HCT116 (cell line): ENCODE data around the gene IL15. TPM values are rescaled to one million over a fixed set of nuclear protein-coding genes. Genes with fewer than 3 reads are reported as not detected.

Experiments
- ATAC-seq: fragments of 200-7000 bp; cut with Tn5 transposase; 2 replicates; pipeline ENCODE4 v1.9.1; 2020; ENCODE audit warnings: mild to moderate bottlenecking, moderate library complexity
- BruUV-seq: library from RNA; stranded (reverse); fragments of 400-500 nt; replicated peaks from 2 replicates; lab custom pipeline; 2021; lab: Mats Ljungman, UMichigan
- CTCF ChIA-PET: fragments of 300-600 bp; sonication (Branson Sonifier 250); formaldehyde crosslinking; loops from one replicate; lab custom pipeline; 2021; ENCODE audit warnings: antibody characterized with exemption; lab: Charles Lee
- POLR2A ChIA-PET: fragments of 300-600, 350-600 bp; sonication (Branson Sonifier 250); formaldehyde crosslinking; loops from one replicate; lab custom pipeline; 2021; ENCODE audit warnings: antibody characterized with exemption; lab: Charles Lee
- RAD21 ChIA-PET, 2 experiments: fragments of 300-600 bp; sonication (Branson Sonifier 250); formaldehyde crosslinking; loops; one replicate each; lab custom pipeline; 2023; ENCODE audit warnings: low total read pairs in 2 of 2; ENCODE audit not compliant: uncharacterized antibody in 2 of 2, unreplicated experiment in 2 of 2, low non-redundant PET in 1 of 2; lab: Charles Lee
- DNase-seq: peaks from one replicate; pipeline ENCODE4 v3.0.0-alpha.2; 2010; ENCODE audit warnings: low read depth, low spot score
- H2AFZ ChIP-seq: fragments of 200-600 bp; shearing (Covaris generic), sonication (generic); 2 replicates; pipeline ENCODE4 v1.6.1; 2017; ENCODE audit warnings: low read depth, mixed run types, mixed read lengths, antibody characterized with exemption, low read length; ENCODE audit not compliant: poor library complexity, severe bottlenecking
- H3K27ac ChIP-seq: 2 replicates; pipeline ENCODE4 v1.5.1; 2012; ENCODE audit warnings: low read depth, low read length
- H3K27me3 ChIP-seq: fragments of 200-600 bp; sonication (generic); 2 replicates; pipeline ENCODE4 v1.6.1; 2016; ENCODE audit warnings: mixed run types, low read length, mixed read lengths; ENCODE audit not compliant: insufficient read depth
- H3K36me3 ChIP-seq, 2 experiments: fragments of 200-500 bp in 1 of 2; fragments of 200-600 bp in 1 of 2; sonication (Bioruptor generic) in 1 of 2; sonication (generic) in 1 of 2; 2 replicates each; pipeline versions ENCODE4 v1.5.1 to v1.6.1; 2014 to 2016; ENCODE audit warnings: low read length in 2 of 2, inconsistent platforms in 1 of 2, mixed read lengths in 1 of 2, mixed run types in 1 of 2; ENCODE audit not compliant: insufficient read depth in 2 of 2, control insufficient read depth in 1 of 2
- H3K4me1 ChIP-seq, 2 experiments: fragments of 200-600 bp in 1 of 2; sonication (generic) in 1 of 2; 2 replicates each; pipeline versions ENCODE4 v1.5.1 to v1.6.1; 2012 to 2017; ENCODE audit warnings: low read length in 2 of 2, inconsistent platforms in 1 of 2, mild to moderate bottlenecking in 1 of 2, mixed read lengths in 1 of 2, mixed run types in 1 of 2, moderate library complexity in 1 of 2; ENCODE audit not compliant: insufficient read depth in 2 of 2, control insufficient read depth in 1 of 2
- H3K4me2 ChIP-seq: fragments of 200-600 bp; sonication (generic); 2 replicates; pipeline ENCODE4 v1.6.1; 2017; ENCODE audit warnings: mixed run types, low read length, mixed read lengths
- H3K4me3 ChIP-seq, 2 experiments: fragments of 200-600 bp in 1 of 2; sonication (generic) in 1 of 2; replicated peaks in 1 of 2; 2 replicates each; pipeline ENCODE4 v1.5.1; 2011 to 2016; ENCODE audit warnings: low read length in 2 of 2, control low read depth in 1 of 2, low read depth in 1 of 2, mild to moderate bottlenecking in 1 of 2, mixed read lengths in 1 of 2, mixed run types in 1 of 2
- H3K79me2 ChIP-seq: fragments of 200-600 bp; sonication (generic); 2 replicates; pipeline ENCODE4 v1.6.1; 2017; ENCODE audit warnings: mild to moderate bottlenecking, mixed run types, low read length, moderate library complexity, mixed read lengths; ENCODE audit not compliant: insufficient read depth
- H3K9ac ChIP-seq: fragments of 200-600 bp; sonication (generic); 2 replicates; pipeline ENCODE4 v1.6.1; 2016; ENCODE audit warnings: low read length, mixed read lengths
- H3K9me2 ChIP-seq: fragments of 200-600 bp; sonication (generic), shearing (Covaris generic); 2 replicates; pipeline ENCODE4 v1.6.1; 2017; ENCODE audit warnings: mixed run types, mild to moderate bottlenecking, moderate library complexity; ENCODE audit not compliant: insufficient read depth
- H3K9me3 ChIP-seq, 2 experiments: fragments of 200-500 bp in 1 of 2; fragments of 200-600 bp in 1 of 2; sonication (Bioruptor generic) in 1 of 2; sonication (generic) in 1 of 2; 2 replicates each; pipeline ENCODE4 v1.6.1; 2014 to 2017; ENCODE audit warnings: low read length in 2 of 2, mixed read lengths in 2 of 2, inconsistent platforms in 1 of 2, low read depth in 1 of 2, mild to moderate bottlenecking in 1 of 2, mixed run types in 1 of 2, moderate library complexity in 1 of 2; ENCODE audit not compliant: control insufficient read depth in 1 of 2, insufficient read depth in 1 of 2
- H4K20me1 ChIP-seq: fragments of 200-600 bp; sonication (generic), shearing (Covaris generic); 2 replicates; pipeline ENCODE4 v1.6.1; 2017; ENCODE audit warnings: mixed run types, mild to moderate bottlenecking, moderate library complexity; ENCODE audit not compliant: insufficient read depth
- ATF3 ChIP-seq: IDR thresholded peaks from 2 replicates; pipeline ENCODE4 v1.6.1; 2012
- CEBPB ChIP-seq: IDR thresholded peaks from 2 replicates; pipeline ENCODE4 v1.6.1; 2012; ENCODE audit warnings: low read depth
- ELF1 ChIP-seq: IDR thresholded peaks from 2 replicates; pipeline ENCODE4 v1.6.1; 2012; ENCODE audit warnings: low read depth, borderline replicate concordance
- FOSL1 ChIP-seq: IDR thresholded peaks from 2 replicates; pipeline ENCODE4 v1.6.1; 2012; ENCODE audit warnings: low read depth
- POLR2A ChIP-seq: IDR thresholded peaks from 2 replicates; pipeline ENCODE4 v1.7.0; 2011; ENCODE audit warnings: borderline replicate concordance; ENCODE audit not compliant: insufficient read depth, insufficient read length; ENCODE audit errors: extremely low read depth
- RAD21 ChIP-seq: IDR thresholded peaks from 2 replicates; pipeline ENCODE4 v1.6.1; 2012; ENCODE audit warnings: low read depth, mild to moderate bottlenecking
- SP1 ChIP-seq: IDR thresholded peaks from 2 replicates; pipeline ENCODE4 v1.6.1; 2012; ENCODE audit warnings: low read depth
- SRF ChIP-seq: IDR thresholded peaks from 2 replicates; pipeline ENCODE4 v1.6.1; 2012; ENCODE audit warnings: low read depth
- intact Hi-C: fragments of 100-400 bp; cut with micrococcal nuclease; formaldehyde crosslinking; loops from 2 replicates; pipeline ENCODE4 v1.10.0; 2022
- total RNA-seq: library from RNA; stranded (reverse); gene quantifications from one replicate; pipeline ENCODE4 v1.2.1, GENCODE V29; 2021; ENCODE audit not compliant: unreplicated experiment
- TF ChIP-seq, protein P1 (sequence below), 3 experiments: fragments of 200-600 bp in 1 of 3; sonication (generic) in 1 of 3; IDR thresholded peaks in 2 of 3; conservative IDR thresholded peaks in 1 of 3; 2 replicates each; pipeline ENCODE4 v1.5.1; 2012 to 2017; ENCODE audit warnings: low read depth in 2 of 3, low read length in 2 of 3, antibody characterized with exemption in 1 of 3, borderline replicate concordance in 1 of 3, control low read depth in 1 of 3, mild to moderate bottlenecking in 1 of 3, mixed read lengths in 1 of 3, mixed run types in 1 of 3, moderate library complexity in 1 of 3; ENCODE audit not compliant: insufficient read depth in 1 of 3

Gene IL15
- total RNA-seq, 1 experiment from 2014 or later, result 1.2 TPM

GRCh38 chr4:141654098-141654497 is 17.7 kb downstream of the IL15 start:
- Histone ChIP-seq H3K4me2 (no peak overlapping the region), H3K4me1 (no peaks in the 10 kb centered on the region), H2AFZ (no peak overlapping the region), H3K27ac (no peak overlapping the region), H4K20me1 (no peaks in the 10 kb centered on the region), H3K36me3 (no peaks in the 10 kb centered on the region), H3K9me3 (no peaks in the 10 kb centered on the region), H3K27me3 (no peaks in the 10 kb centered on the region), H3K4me3 (no peak overlapping the region), H3K9me2 (no peaks in the 10 kb centered on the region), H3K79me2 (no peaks in the 10 kb centered on the region), H3K9ac (no peak overlapping the region)
- peak; percentile 93 for ATAC-seq
- TF ChIP-seq, protein P1, sequence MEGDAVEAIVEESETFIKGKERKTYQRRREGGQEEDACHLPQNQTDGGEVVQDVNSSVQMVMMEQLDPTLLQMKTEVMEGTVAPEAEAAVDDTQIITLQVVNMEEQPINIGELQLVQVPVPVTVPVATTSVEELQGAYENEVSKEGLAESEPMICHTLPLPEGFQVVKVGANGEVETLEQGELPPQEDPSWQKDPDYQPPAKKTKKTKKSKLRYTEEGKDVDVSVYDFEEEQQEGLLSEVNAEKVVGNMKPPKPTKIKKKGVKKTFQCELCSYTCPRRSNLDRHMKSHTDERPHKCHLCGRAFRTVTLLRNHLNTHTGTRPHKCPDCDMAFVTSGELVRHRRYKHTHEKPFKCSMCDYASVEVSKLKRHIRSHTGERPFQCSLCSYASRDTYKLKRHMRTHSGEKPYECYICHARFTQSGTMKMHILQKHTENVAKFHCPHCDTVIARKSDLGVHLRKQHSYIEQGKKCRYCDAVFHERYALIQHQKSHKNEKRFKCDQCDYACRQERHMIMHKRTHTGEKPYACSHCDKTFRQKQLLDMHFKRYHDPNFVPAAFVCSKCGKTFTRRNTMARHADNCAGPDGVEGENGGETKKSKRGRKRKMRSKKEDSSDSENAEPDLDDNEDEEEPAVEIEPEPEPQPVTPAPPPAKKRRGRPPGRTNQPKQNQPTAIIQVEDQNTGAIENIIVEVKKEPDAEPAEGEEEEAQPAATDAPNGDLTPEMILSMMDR (IDR thresholded peaks at IDR 0.05 in 2 of 3, conservative IDR thresholded peaks at IDR 0.05 in 1 of 3; ENCODE audit: borderline replicate concordance in 1 of 3, insufficient read depth in 1 of 3, low read depth in 2 of 3, low read length in 2 of 3), result peak; percentile 2 to 82 (median 68); a peak in 4 of 6 replicates
- TF ChIP-seq RAD21 (peak; percentile 43), FOSL1 (no peak), POLR2A (no peak)
- DNase-seq, result no peak
- intact Hi-C loops, result loop anchor here (1.0 kb wide), 1 partner anchor 308 kb away; no protein-coding TSS in a partner anchor
- ChIA-PET POLR2A (no interaction called here), RAD21 (no interaction called here), CTCF (interaction anchor here (0.8 to 2.3 kb wide), 8 partner anchors 8 to 473 kb away, joined by 3 to 13 read pairs (median 6); partner anchors contain the start of gene IL15)
- no TSS peak for BruUV-seq

DNA sequence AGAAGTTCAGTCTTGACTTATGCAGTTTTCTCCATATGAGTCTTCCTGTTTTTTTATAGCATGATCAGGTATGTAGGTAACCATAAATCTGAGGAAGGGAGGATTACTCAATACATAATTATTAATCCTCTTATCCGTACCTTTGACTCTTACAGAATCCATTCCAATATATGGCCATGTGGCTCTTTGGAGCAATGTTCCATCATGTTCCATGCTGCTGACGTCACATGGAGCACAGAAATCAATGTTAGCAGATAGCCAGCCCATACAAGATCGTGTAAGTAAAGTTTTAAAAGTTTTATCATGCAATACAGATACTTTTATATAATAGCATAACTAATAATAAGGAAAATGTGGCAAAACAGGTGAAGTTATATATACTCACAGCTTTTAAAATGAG is 19.6 kb downstream of the IL15 start:
- ChIA-PET CTCF (interaction anchor here (1.9 kb wide), 1 partner anchor 310 kb away, joined by 13 read pairs; no protein-coding TSS in a partner anchor), RAD21 (no interaction called here)

More for the DNA sequence above, 19.6 kb downstream of the IL15 start:
- H3K27ac ChIP-seq, result no peak overlapping the region
- intact Hi-C loops, result no loop called here
- H3K36me3 ChIP-seq, result no peaks in the 10 kb centered on the region
- no peak overlapping the region for H3K4me2 ChIP-seq
- BruUV-seq, result no TSS peak
- no peak overlapping the region for H2AFZ ChIP-seq
- DNase-seq (no peak), ATAC-seq (no peak)
- H3K27me3 ChIP-seq, result no peaks in the 10 kb centered on the region
- no peak overlapping the region for H3K4me3 ChIP-seq
- TF ChIP-seq ELF1, result no peak
- TF ChIP-seq CEBPB, result no peak
- TF ChIP-seq SRF, result no peak
- no peak for TF ChIP-seq RAD21
- TF ChIP-seq SP1, result no peak
- no peak for TF ChIP-seq POLR2A
- TF ChIP-seq ATF3, result no peak
- no peaks in the 10 kb centered on the region for H3K4me1 ChIP-seq
- POLR2A ChIA-PET, result no interaction called here
- H3K79me2 ChIP-seq, result no peaks in the 10 kb centered on the region
- H3K9ac ChIP-seq, result no peak overlapping the region
- no peaks in the 10 kb centered on the region for H4K20me1 ChIP-seq
- H3K9me3 ChIP-seq, result no peaks in the 10 kb centered on the region
- H3K9me2 ChIP-seq, result no peaks in the 10 kb centered on the region
